HG03039 (cell line): ENCODE measurements around the gene TNFRSF12A.
A peak's percentile ranks its signal among the peaks of the same experiment; 100 is the strongest.

Experiments
- ATAC-seq: cut with Tn5 transposase; IDR thresholded peaks from one replicate; pipeline ENCODE4 v1.9.1; 2021; ENCODE audit warnings: mild to moderate bottlenecking, moderate library complexity; ENCODE audit not compliant: unreplicated experiment

Gene TNFRSF12A

DNA sequence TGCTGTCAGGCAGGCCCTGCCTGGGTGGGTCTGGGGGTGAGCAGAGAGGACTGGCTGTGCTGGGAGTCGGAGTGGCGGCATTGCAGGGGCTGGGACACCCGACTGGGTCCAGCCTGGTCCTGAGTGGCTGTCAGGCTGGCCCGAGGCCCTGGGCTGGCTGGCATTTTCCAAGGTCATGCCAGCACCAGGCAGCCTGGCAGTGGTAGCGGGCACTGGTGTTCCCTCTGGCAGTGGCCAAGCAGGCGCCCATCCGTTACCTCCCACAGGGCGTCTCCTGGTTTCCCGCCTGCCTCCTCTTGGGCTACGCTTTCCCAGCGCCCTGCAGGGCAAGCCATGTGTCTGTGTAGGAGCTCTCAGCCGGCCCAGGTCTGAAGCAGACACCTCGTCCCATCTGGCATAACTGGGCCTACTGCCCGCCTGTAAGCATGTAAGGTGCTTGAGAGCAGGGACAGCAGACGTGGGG lies 34.2 kb upstream of the TNFRSF12A start:
- no peak for ATAC-seq

DNA sequence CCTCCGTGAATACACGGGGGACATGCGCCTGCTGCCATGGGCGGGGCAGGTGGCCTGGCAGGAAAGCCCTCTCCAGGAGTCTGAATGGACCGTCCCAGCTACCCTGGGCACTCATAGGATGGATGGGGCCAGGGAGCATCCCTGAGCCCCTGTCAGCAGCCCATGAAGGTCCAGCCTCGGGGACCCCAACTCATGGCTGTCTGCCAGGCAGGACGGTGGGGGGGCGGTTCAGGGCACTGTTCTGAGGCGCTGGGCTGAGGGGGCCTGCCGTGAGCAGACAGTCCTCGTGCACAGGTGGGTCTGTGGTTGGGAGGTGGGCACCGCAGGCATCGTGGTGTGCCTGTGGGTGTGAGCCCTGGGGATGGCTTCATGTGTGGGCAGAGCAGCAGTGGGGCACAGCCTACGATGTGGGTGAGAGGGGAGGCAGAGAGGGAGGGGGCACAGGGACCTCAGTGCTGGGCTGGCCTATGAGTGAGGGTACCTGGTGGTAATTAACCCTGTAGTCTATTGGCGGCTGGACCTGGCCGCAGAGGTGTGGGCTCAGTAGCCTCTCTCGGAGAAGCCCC lies 33.5 kb upstream of the TNFRSF12A start:
- ATAC-seq = no peak

DNA sequence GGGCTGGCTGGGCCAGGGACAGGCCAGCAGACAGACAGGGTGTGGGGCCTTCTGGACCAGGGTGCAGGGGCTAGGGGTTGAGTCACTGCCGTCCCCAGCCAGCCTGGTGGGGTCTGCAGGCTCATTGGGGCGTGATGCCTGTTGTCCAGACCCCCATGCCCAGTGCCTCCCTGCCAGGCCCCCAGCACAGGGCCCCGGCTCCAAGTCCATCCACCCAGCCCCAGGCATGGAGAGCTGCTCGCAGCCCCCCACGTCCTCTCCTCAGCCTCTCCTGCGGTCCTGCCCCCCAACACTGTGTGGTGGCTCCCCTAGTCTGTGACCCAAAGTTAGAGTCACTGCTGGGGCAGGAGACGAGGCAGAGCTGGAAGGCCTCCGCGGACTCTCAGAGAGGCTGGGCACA lies 32.9 kb upstream of the TNFRSF12A start:
- ATAC-seq = no peak

DNA sequence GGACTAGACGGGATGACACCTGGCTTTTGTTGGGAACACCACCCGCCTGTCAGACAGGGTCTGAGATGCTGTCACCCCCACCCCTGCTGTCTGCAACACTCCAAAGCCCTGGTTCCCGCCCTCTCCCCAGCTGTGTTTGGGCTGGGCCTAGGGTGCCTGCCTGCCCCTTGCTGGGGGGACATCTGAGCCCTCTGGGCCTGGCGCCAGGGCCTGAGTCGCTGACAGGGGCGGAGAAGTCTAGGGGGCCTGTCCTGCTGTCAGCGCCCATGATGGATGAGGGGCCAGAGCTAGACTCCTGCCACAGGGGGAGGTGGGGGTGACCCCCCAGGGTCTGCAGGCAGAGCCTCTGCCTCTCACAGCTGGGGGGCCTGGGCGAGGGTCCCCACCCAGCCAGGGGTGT lies 32.3 kb upstream of the TNFRSF12A start:
- no peak for ATAC-seq

DNA sequence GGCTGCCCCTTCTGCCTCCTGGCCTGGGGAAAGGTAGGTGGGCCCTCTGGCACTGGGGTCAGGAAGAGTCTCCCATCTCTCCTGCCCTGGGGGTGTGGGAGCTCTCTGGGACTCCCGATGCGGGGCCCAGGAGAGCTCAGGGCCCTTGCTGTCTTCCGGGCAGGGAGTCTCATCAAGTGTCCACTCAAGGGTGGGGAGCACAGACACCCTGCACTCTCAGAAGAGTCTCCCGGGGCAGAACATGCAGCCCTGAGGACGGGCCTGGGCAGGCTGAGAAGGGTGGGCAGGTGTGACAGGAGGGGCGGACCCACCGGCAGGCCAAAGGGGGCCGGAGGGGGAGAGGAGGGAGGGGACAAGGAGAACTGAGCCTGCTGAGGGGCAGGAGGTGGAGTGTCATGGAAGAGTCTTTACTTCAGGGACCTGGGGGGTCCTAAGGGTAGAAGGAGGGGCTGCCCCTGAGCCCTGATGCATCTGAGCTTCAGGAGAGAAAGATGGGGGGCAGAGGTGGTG lies 31.5 kb upstream of the TNFRSF12A start:
- ATAC-seq = no peak

DNA sequence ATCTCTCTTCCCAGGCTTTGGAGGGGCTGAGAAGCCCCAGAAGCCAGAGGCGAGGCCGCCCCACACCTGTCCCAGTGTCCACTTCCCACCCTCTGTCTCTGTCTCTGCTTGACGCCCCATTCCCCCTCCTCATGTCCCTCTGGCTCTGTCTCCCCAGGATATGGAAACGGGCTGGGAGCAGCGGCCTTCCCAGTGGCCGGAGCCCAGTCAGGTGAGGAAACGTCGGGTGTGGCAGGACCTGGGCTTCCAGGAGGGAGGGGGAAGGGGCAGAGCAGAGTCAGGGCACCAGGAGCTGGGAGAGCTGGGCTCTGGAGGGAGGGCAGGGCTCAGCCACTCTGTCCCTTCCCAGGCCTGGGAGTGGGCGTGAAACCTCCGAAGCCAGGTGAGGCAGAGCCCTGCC lies 29.3 kb upstream of the TNFRSF12A start:
- ATAC-seq = no peak

DNA sequence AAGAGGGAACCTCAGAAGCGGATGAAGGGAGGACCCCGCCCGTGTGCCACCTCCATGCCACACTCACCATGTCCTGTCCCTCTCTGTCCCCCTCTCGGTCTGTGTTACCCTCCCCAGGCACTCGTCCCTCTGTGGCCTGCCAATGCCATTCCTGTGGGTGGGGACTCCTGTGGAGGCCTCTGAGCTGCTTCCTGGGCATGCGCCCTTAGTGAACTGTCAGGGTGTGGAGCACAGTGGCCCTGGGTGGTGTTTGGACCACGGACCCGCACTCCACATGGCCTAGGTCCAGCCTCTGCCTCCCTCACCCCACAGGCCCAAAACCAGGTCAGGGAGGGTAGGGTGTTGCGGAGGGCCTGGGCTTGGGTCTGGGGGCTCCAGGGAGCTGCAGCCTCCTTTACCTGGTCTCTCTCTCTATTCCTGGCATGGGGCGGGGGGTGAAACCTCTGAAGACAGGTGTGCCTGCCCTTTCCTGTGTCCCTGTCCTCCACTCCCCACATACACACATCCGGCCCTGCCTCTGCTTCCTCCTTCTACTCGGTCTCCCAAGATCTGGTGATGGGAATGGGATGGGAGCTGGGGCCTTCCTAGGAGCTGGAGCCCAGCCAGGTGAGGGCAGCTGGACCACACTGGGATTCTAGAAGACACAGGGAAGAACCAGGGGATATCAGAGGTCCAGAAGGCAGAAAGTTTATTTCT lies 28.5 kb upstream of the TNFRSF12A start:
- no peak for ATAC-seq

DNA sequence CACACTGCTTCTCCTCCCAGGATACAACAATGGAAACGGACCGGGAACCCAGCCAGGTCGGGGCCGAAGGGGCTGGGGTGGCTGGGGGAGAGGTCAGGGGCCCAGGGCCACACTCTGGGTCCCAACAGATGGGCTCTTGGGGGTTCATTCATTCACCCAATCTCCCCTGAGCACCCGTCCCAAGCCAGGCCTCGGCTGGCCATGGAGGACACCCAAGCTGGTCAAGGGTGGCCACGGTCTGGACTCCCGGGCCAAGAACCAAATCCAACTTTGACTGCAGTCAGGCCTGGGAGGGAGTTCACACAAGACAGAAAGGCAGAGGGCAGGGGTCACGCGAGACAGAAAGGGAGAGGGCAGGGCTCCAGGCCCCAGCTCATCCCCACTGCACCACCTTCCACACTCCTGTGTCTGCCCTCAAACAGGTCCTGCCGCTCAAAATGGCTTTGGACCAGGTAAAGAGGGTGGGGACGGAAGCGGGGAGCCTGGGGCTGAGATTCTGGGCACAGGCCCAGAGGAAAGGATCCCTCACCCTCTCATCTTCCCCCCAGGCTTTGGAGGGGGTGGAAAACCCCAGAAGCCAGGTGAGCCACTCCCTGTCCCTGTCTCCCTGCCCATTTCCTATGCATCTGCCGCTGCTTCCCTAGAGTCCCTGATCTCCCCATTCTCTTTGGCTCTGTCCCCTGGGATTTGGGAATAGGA lies 27.6 kb upstream of the TNFRSF12A start:
- no peak for ATAC-seq

DNA sequence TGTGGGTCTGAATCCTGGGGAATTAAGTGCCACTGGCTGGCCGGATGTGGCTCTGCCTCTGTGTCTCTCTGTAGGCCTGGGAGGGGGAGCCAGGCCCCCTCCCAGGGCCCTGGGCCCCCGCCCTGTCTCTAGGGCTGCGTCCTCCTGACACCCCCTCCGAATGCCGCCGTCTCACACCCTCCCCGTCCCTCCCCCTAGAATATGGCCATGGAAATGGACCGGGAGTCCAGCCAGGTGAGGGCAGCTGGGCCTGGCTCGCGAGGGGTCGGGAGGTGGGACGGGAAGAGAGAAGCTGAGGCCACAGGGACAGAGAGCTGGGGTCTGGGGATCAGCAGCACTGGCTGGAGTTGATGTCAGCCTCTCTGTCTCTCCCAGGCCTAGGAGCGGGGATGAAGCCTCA lies 23.9 kb upstream of the TNFRSF12A start:
- no peak for ATAC-seq

DNA sequence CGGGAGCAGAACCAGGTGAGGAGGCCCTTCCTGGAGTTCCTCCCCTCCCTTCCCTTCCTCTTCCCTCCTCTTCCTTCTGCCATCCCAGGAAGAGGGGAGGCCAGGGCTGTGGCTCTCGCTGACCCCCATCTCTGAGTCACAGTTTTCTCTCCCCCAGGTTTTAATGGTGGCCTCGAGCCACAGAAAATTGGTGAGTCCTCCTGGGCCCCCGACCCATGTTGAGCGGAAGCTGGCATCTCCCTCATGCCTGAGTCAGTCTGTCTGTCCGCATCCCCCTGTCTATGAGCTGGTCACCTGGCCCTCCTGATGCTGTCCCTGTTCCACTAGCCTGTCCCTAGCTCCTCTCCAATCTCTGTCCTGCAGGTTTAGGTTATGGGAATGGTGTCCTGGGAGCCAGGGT lies 20.2 kb upstream of the TNFRSF12A start:
- no peak for ATAC-seq

DNA sequence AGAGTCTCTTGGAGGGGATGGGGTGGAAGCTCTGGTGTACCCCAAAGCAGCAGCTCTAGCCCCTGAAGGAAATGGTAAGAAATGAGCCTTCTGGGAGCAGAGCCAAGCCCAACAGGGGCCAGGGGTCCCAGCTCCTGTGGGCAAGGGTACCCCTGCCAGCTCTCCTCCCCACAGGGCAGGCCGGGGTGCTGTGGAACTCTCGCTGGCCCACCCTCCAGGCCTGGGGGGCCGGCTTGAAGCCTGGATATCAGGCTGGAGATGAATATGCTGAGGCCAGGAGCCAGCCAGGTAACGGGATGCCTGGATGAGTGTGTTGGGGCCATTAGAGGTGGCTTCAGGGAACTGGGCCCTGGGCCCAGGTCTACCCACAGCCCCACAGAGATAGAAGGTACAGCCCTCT lies 19.6 kb upstream of the TNFRSF12A start:
- no peak for ATAC-seq

DNA sequence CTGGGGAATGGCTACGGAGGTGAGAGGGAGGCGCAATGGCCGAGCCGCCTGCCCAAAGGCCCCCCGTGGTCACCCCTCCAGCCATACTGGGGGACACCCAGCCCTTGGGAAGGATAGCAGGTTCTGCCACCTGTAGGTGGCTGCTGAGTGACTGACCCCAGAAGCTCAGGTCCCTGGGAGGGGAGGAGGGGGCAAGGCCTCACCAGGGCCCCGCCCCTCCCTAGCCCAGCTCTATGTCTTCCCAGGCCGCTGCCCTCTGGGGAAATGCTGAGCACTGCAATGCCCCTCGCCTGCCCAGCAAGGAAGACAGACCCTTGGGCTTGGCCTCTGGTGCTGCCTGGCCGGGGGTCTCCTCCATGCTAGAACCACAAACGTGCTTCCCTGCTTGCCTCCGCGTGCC lies 18.9 kb upstream of the TNFRSF12A start:
- no peak for ATAC-seq

DNA sequence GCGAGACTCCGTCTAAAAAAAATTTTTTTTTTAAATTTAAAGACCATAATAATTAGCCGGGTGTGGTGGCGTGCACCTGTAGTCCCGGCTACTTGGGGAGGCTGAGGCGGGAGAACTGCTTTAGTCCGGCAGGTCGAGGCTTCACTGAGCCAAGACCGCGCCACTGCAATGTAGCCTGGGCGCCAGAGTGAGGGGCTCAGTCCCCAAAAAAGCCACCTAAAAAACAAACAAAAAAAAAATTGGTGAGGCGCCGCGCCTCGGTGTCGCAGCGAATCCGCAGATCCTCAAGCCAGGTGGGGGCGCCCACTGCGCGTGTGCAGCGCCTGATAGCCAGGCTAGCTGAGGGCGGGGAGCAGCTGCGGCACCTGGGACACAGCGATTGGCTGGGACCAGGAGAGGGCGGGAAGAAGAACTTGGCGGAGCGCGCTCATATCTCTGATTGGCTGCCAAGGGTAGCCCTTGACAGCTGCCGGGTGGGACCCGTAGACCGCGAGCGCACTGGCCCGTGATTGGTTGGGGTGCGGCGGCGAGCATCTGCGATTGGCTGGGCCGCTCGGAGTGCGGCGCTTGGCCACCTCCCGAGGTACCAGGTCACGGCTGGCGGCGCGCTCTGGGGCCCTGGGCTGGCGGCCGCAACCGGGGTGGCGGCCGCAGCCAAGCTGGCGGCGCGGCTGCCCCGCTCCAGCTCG lies 16.4 kb upstream of the TNFRSF12A start:
- peak; percentile 92 for ATAC-seq

DNA sequence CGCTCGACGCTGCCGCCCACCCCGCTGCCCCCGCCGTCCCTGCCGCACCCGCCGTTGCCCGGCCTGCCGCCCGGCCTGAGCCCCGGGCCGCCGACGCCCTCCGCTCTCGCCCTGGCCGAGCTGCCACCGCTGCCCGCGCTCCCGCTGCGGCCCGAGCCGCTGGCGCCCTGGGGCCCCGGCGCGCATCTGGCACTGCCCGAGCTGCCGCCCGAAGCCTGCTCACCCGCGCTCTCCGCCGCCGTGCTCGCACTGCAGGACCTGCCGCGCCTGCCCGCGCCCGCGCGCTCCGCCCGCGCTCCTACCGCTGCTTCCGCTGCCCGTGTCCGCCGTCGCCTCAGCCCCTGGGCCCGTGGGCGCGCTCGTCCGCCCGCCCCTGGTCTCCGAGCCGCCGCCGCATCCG lies 15.8 kb upstream of the TNFRSF12A start:
- ATAC-seq = peak; percentile 11

DNA sequence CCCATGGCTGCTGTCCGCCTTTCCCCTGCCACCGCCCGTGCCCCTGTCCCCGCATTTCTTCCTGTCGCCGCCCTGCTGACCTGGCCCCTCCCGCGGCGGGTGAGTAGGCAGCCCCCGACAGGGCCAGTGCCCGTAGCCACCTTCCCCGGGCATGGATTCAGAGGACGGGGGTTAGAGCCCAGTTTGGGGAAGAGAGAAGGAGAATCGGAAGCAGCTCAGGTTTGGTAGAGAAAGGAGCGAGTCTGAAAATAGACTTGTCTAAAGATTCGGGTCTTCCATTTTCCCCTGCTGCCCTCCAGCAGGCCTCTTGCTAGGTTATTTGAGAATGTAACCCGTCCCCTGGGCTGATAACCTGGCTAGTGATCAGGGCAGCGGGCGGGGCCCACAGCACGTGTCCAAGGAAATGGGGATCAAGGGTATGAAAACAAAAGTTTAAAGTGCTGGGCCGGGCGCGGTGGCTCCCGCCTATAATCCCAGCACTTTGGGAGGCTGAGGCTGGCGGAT lies 15.3 kb upstream of the TNFRSF12A start:
- no peak for ATAC-seq

DNA sequence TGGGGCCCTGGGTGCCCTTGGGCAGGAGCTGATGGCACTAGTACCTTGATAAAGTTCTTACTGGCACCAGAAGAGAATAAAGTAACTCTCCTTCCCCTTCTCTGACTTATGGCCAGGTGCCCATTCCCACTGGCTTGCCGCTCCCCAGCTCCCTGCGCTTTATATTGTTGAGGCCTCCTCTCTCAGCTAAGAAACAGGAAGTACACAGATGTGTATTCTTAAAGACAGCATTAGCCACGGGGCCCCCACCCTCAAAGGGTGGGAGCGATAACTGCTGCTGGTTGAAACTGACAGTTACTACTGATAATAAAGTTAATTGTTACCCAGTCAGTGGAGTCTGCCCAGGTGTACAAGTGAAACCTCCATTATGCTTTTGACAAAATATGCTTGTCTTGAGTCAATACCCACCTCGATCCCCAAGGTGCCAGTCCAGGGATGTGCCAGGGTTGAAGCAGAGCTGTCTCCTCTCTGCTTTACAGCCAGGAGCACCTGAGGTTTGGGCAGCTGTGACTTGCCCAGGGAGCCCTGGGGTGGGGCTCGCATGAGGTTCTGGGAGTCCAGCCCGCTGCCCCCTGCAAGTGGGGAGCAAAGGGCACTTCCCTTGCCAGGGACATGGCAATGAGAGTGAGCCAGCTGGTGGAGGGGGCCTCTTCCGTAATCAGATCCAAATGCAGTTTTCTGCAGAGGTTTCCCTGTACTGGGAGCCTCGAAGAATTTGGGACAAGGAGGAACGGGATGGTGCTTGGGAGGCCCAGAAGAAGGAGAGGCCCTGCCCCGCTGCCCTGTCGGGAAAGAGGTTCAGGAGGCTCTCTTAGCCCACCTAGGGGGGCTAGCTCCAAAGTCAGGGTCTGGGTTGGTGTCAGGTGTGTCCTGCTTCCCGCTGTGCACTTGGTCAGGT lies 12.9 kb upstream of the TNFRSF12A start:
- ATAC-seq = no peak

DNA sequence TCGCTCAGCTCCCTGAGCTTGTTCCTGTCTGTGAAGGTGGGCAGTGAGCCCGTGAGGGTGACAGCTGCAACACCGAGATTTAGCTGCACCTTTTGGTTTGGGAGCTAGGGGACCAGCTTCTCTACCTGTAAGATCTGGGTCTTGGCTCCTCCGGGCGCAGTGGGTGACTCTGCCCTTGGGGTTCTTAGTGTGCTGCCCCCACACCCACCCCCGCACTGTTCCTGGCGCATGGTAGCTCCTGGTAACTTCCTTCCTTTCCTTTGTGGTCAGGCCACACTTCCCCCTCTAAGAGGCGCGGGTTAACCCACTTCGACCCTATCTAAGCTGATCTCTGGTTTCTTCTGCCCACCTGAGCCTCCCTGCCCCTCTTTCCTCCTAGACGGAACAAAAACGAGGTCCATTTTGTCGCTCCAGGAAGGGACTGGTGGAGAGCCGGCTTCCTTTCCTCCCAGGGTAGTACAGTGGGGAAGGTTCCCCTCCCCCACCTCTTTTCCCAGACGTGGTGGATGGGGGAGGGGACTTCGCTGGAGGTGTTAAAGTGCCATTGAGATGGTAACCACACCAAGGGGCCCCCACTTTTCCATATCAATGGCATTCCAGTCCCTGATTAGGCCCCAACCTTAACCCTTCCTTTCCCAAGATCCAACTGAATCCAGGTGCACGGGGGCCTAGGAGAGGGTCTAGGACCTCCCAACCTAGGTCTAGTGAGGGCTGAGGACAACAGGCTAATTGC lies 12.0 kb upstream of the TNFRSF12A start:
- no peak for ATAC-seq

DNA sequence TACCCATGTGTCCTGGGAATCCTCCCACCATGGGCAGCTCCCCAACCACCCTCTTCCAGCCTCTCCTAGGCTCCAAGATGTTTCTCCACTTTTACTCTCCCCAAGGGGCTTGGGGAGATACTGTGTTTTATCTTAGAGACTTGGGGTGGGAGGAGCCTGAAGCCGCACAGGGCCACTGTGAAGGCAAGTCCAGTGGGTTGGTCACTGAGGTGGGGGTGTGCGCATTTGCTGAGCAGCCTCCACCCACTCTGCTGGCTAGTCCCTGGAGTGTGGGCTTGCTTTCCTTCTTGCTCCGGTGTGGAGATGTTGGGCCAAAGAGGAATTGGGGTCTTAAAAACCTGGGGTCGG lies 11.5 kb upstream of the TNFRSF12A start:
- ATAC-seq = no peak

DNA sequence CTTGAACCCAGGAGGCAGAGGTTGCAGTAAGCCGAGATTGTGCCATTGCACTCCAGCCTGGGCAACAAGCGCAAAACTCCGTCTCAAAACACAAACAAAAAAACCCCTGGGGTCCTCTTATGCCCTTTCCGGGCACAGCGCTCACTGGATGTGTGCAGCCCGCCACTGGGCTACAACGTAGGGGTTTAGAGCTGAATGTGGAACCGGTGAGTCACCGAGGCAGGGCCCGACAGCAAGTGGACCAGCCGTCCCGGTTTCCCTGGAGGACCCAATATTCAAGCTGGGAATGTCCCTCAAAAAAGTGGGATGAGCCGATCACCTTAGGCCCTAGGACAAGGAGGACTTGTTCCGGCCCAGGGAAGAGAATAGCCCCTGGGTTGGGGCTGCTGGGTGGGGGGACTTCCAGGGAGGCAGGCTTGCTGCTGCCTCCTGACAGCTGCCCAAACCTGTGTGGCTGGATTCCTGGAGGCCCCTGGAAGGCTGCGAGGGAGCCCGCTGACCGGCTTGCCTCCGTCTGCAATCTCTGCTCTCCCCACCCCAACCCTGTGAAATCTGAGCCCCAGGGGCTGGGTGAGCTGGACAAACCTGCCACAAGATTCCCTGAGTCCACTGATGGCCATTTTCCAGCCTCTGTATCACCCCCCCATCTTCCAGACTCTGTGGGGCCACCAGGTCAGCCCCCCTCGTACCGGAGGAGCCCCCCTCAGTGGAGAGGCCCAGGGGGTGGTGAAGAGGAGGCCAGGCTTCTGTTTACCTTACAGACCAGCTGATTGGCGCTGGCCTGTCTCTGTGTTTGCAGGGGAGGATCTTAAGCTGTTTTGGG lies 10.4 kb upstream of the TNFRSF12A start:
- ATAC-seq = no peak
